ENCODE data around the gene PHAX.
"Not testable (repeated sequence)": the region's sequence is repeated elsewhere in the genome, so short reads cannot be mapped to it uniquely, and the experiment has no call there.

Gene PHAX

DNA sequence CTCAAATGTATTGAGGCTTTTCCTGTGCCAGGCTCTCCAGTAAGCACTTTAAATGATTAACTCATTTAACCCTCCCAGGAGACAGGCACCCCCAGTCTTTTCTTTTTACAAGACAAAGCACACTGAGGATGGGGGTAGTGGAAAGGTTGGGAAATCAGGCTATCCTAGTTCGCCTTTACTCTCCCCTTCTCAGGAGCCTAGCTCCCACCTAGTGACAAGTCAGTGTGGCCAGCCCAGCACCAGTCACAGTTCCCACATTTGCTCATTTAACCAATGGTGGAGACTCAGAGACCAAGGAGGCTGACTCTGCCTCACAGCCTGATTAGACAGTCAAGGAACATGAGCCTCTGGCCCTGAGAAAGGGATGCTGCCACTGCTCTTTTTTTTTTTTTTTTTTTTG lies 9.2 kb upstream of the PHAX start:
- Mint-ChIP-seq H3K9me3 (no peaks in the 10 kb centered on the region), H3K27me3 (peaks cover 0 to 10% of the 10 kb centered on the region in 2 donors), H3K4me1 (peaks cover 9 to 21% of the 10 kb centered on the region in 2 donors), H3K4me3 (no peak overlapping the region), H3K36me3 (peaks cover 0 to 2% of the 10 kb centered on the region in 2 donors), H3K27ac (no peak overlapping the region)
- no peak for DNase-seq
- no peak for ATAC-seq (replicated peaks)

DNA sequence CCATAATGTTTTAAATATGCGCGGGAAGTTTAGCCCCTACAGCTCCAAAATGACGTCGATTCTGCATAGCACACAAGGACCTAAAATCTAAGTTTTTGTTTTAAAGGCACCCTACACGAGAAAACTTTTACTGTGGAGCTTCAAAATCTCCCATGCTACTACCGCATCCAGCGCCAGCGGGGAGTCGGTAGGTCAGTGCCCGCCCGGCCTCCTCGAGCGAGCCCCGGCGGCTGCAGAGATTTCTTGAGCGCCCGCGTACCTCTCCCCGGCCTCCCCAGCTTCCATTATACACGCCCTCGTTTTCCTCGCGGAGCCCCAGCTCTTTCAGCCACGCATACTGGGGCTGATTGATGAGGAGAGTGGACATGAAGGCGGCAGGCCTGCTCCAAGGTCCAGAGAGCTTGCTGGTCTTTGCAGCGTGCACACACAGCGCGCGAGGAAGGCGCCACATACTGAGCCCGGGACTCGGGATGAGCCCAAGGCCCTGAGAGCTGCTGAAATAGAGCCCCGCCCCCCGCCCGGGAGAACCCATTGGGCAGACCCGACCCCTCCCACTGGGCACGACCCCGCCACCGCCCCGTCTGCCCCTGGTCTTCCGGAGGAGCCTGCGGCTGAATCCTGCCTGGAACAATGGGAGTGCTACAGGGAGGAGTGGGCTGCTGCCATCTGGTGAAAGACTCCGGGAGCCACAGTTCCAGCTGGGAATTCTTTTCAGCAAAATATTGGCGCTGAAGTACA lies 5.8 kb upstream of the PHAX start, which contains the start of gene ALDH7A1:
Gene ALDH7A1 (minus strand): TSS at position 472 of the 738 bp plus-strand sequence. CDS start 21 bp downstream, at position 451.
- ATAC-seq (replicated peaks) (peak; percentile 85), DNase-seq (peak; percentile 26)
- H3K9me3 Mint-ChIP-seq: peaks cover 0 to 2% of the 10 kb centered on the region in 2 donors
- peaks cover 0 to 10% of the 10 kb centered on the region in 2 donors for H3K27me3 Mint-ChIP-seq
- H3K27ac Mint-ChIP-seq: peak within 1 kb of the TSS; percentile 71
- peaks cover 0 to 2% of the 10 kb centered on the region in 2 donors for H3K36me3 Mint-ChIP-seq
- H3K4me1 Mint-ChIP-seq: peaks cover 9 to 21% of the 10 kb centered on the region in 2 donors
- H3K4me3 Mint-ChIP-seq: peak within 1 kb of the TSS; percentile 93 to 94

- DNase-seq: no peak
- Mint-ChIP-seq H3K9me3 (peaks cover 0 to 5% of the 10 kb centered on the region in 2 donors), H3K27ac (peak overlapping the region; percentile 56), H3K27me3 (peaks cover 0 to 10% of the 10 kb centered on the region in 2 donors), H3K4me3 (peak overlapping the region; percentile 93 to 94), H3K4me1 (peaks cover 11 to 21% of the 10 kb centered on the region in 2 donors), H3K36me3 (peaks cover 0 to 3% of the 10 kb centered on the region in 2 donors)
- peak; percentile 22 to 42 for ATAC-seq (replicated peaks)
Observed at GRCh38 chr5:126595486-126596083, 5.2 kb upstream of the PHAX start.

- peaks cover 0 to 3% of the 10 kb centered on the region in 2 donors for H3K36me3 Mint-ChIP-seq
- peaks cover 0 to 5% of the 10 kb centered on the region in 2 donors for H3K9me3 Mint-ChIP-seq
- H3K27ac Mint-ChIP-seq: no peak overlapping the region
- ATAC-seq (replicated peaks) (no peak), DNase-seq (no peak)
- peaks cover 12 to 31% of the 10 kb centered on the region in 2 donors for H3K4me1 Mint-ChIP-seq
- H3K27me3 Mint-ChIP-seq: peaks cover 0 to 10% of the 10 kb centered on the region in 2 donors
- H3K4me3 Mint-ChIP-seq: no peak overlapping the region
Observed at GRCh38 chr5:126597156-126597555, 3.6 kb upstream of the PHAX start.

DNA sequence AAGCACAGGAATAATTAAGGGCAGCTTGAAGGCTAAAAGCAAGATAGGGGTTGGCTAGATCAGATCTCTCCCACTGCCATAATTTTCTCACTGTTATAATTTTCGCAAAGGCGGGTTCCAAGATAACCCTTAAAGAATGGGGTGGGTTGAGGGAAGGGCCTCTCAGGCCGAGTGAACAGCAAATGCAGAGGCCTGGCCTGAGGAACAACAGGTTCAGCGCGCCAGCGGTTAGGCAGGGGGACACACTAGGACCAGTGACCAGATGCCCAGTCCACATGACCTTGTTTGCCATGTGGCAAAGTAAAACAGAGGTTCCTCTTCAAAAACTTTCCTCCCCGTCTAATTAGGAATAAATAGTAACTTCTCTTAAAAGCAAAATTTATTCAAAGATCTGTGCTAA lies 1.2 kb upstream of the PHAX start:
- H3K4me3 Mint-ChIP-seq: no peak overlapping the region

GRCh38 chr5:126599971-126600630 lies 646 bp upstream of the PHAX start:
- not testable (repeated sequence) for DNase-seq; H3K9me3 Mint-ChIP-seq; ATAC-seq (replicated peaks); H3K27me3 Mint-ChIP-seq
- Mint-ChIP-seq H3K4me3 (peak overlapping the region; percentile 90 to 98), H3K36me3 (peaks cover 9 to 13% of the 10 kb centered on the region in 2 donors), H3K27ac (peak overlapping the region; percentile 98), H3K4me1 (peaks cover 11 to 28% of the 10 kb centered on the region in 2 donors)

More for the DNA sequence above, 1.2 kb upstream of the PHAX start:
- no peak for DNase-seq
- Mint-ChIP-seq H3K27ac (no peak overlapping the region), H3K36me3 (peaks cover 9 to 13% of the 10 kb centered on the region in 2 donors), H3K9me3 (peaks cover 0 to 5% of the 10 kb centered on the region in 2 donors), H3K4me1 (peaks cover 13 to 33% of the 10 kb centered on the region in 2 donors), H3K27me3 (no peaks in the 10 kb centered on the region)
- no peak for ATAC-seq (replicated peaks)

- H3K27me3 Mint-ChIP-seq: no peaks in the 10 kb centered on the region
- ATAC-seq (replicated peaks): no peak
- no peak overlapping the region for H3K4me3 Mint-ChIP-seq
- H3K27ac Mint-ChIP-seq: no peak overlapping the region
- H3K4me1 Mint-ChIP-seq: peaks cover 11 to 44% of the 10 kb centered on the region in 2 donors
- no peak for DNase-seq
- H3K36me3 Mint-ChIP-seq: peaks cover 15 to 21% of the 10 kb centered on the region in 2 donors
- peaks cover 0 to 5% of the 10 kb centered on the region in 2 donors for H3K9me3 Mint-ChIP-seq
Observed at GRCh38 chr5:126603402-126603991, 2.8 kb downstream of the PHAX start.

DNA sequence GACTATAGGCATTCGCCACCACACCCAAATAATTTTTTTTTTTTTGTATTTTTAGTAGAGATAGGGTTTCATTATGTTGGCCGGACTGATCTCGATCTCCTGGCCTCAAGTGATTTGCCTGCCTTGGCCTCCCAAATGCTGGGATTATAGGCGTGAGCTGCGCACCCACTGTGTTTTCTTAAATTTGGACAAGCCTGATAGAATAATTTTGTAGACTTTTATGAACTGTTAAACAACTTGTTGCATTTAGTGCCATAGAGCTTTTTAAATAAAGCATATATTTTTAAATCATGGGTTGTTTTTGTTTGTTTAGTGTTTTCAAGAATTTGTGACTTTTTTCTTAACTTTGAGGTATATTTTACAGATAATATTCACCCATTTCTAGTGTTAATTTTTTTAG lies 4.8 kb downstream of the PHAX start:
- H3K4me3 Mint-ChIP-seq: no peak overlapping the region
- H3K9me3 Mint-ChIP-seq: no peaks in the 10 kb centered on the region
- H3K36me3 Mint-ChIP-seq: peaks cover 19 to 28% of the 10 kb centered on the region in 2 donors
- no peaks in the 10 kb centered on the region for H3K27me3 Mint-ChIP-seq
- no peak overlapping the region for H3K27ac Mint-ChIP-seq
- ATAC-seq (replicated peaks): no peak
- H3K4me1 Mint-ChIP-seq: peaks cover 9 to 50% of the 10 kb centered on the region in 2 donors
- DNase-seq: no peak

DNA sequence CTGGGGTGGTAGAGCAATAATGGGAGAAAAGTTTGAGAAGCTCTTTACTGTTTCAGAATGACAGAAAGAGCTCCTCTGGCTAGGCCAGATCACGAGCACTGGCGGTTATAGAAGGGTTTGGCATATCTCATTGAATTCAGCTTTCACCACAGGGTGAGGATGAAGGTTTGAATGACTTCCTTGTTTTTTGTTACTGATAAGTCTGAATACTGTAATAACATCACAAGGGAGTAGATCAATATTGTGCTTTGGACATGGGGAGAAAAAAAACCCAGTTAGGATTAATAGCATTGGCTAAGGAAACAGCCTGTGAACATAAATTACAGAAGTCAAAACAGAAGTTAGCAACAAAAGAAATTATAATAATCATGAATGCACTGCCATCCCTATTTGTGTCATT lies 9.4 kb downstream of the PHAX start:
- ATAC-seq (replicated peaks) (no peak), DNase-seq (no peak)
- Mint-ChIP-seq H3K4me3 (no peak overlapping the region), H3K27ac (no peak overlapping the region), H3K4me1 (peaks cover 12 to 49% of the 10 kb centered on the region in 2 donors), H3K27me3 (no peaks in the 10 kb centered on the region), H3K36me3 (peaks cover 28 to 37% of the 10 kb centered on the region in 2 donors), H3K9me3 (no peaks in the 10 kb centered on the region)

GRCh38 chr5:126610616-126611015 lies 9.9 kb downstream of the PHAX start:
- Mint-ChIP-seq H3K27me3 (no peaks in the 10 kb centered on the region), H3K36me3 (peaks cover 29 to 35% of the 10 kb centered on the region in 2 donors), H3K27ac (no peak overlapping the region), H3K4me3 (no peak overlapping the region), H3K9me3 (no peaks in the 10 kb centered on the region), H3K4me1 (peaks cover 12 to 45% of the 10 kb centered on the region in 2 donors)
- ATAC-seq (replicated peaks) (no peak), DNase-seq (no peak)

DNA sequence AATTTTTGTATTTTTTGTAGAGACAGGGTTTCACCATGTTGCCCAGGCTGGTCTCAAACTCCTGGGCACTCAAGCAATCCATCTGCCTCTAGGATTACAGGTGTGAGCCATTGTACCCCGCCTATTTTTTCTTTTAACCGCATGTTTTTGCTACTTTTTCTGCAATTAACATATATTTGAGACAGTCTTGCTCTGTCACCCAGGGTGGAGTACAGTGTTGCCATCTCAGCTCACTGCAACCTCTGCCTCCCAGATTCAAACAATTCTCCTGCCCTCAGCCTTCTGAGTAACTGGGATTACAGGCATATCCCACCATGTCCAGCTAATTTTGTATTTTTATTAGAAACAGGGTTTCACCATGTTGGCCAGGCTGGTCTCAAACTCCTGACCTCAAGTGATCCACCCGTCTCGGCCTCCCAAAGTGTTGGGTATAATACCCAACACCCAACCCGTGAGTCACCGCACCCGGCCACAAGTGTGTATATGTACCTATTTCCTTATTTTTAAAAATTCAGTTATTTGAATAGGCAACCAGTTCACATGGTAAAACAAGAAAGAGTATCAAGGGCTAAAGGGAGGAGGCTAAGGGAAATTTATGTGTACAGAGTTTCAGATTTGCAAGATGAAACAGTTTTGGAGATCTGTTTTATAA lies 13.3 kb downstream of the PHAX start:
- DNase-seq: no peak
- H3K27me3 Mint-ChIP-seq: no peaks in the 10 kb centered on the region
- H3K36me3 Mint-ChIP-seq: peaks cover 29 to 40% of the 10 kb centered on the region in 2 donors
- no peak overlapping the region for H3K4me3 Mint-ChIP-seq
- no peak for ATAC-seq (replicated peaks)
- peak overlapping the region; percentile 62 for H3K27ac Mint-ChIP-seq
- H3K4me1 Mint-ChIP-seq: peaks cover 9 to 33% of the 10 kb centered on the region in 2 donors
- no peaks in the 10 kb centered on the region for H3K9me3 Mint-ChIP-seq

DNA sequence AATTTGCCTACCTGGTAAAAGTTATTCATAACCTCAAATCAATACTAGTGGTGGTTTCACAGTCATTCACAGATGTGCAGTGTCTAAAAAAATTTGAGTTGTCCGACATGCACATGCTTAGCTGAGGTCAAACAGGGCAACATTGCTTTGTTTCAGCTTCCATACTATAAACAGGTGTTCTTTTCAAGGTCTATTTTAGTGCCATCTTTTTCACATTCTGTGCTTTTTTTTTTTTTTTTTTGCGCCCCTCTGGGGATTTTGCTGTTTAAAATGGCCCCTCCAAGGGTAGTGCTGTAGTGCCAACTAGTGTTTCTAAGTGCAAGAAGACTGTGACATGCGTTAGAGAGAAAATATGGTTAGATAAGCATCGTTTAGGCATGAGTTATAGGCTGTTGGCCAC lies 14.5 kb downstream of the PHAX start:
- no peak for DNase-seq
- Mint-ChIP-seq H3K27me3 (no peaks in the 10 kb centered on the region), H3K4me3 (no peak overlapping the region), H3K36me3 (peaks cover 25 to 41% of the 10 kb centered on the region in 2 donors), H3K4me1 (peaks cover 9 to 27% of the 10 kb centered on the region in 2 donors), H3K27ac (peak overlapping the region; percentile 47), H3K9me3 (no peaks in the 10 kb centered on the region)
- ATAC-seq (replicated peaks): no peak

GRCh38 chr5:126617603-126618002 lies 16.9 kb downstream of the PHAX start:
- not testable (repeated sequence) for H3K9me3 Mint-ChIP-seq; H3K27me3 Mint-ChIP-seq; H3K27ac Mint-ChIP-seq; H3K4me3 Mint-ChIP-seq; DNase-seq; ATAC-seq (replicated peaks)
- Mint-ChIP-seq H3K36me3 (peaks cover 13 to 30% of the 10 kb centered on the region in 2 donors), H3K4me1 (peaks cover 4 to 15% of the 10 kb centered on the region in 2 donors)

Data from stimulated activated naive B cell treated with anti-CD40 and anti-IgM and Interleukin-4, amounts not matched to agents 10 μg/mL and 1 μg/mL and 100 μg/mL, for 72 hours (primary cell).